Ectodermal cell (in vitro differentiated cells): Measurements from ENCODE around the gene KIAA1958.

Experiments
- H3K27ac ChIP-seq: 2 replicates; pipeline ENCODE4 v1.7.0; 2013; ENCODE audit warnings: mild to moderate bottlenecking, low read depth, low read length; ENCODE audit not compliant: insufficient read depth, poor library complexity, severe bottlenecking
- H3K27me3 ChIP-seq: 2 replicates; pipeline ENCODE4 v1.7.0; 2013; ENCODE audit warnings: mild to moderate bottlenecking, low read length; ENCODE audit not compliant: insufficient read depth, control insufficient read depth, poor library complexity, severe bottlenecking
- H3K36me3 ChIP-seq: one replicate; pipeline ENCODE4 v1.7.0; 2013; ENCODE audit warnings: low read length; ENCODE audit not compliant: control insufficient read depth, insufficient read depth
- H3K4me1 ChIP-seq: one replicate; pipeline ENCODE4 v1.7.0; 2013; ENCODE audit warnings: low read length; ENCODE audit not compliant: control insufficient read depth, insufficient read depth
- H3K4me3 ChIP-seq: 2 replicates; pipeline ENCODE4 v1.7.0; 2013; ENCODE audit warnings: low read depth, low read length, control low read depth; ENCODE audit not compliant: insufficient read depth
- H3K9me3 ChIP-seq: 2 replicates; pipeline ENCODE4 v1.7.0; 2013; ENCODE audit warnings: mild to moderate bottlenecking, low read length, moderate library complexity; ENCODE audit not compliant: control insufficient read depth
- WGBS, 2 experiments: methylation state at CpG; one replicate each; pipeline ENCODE4 v1.1.7; 2013; ENCODE audit warnings: missing lambda C conversion rate in 2 of 2; 5-methylcytosine and 5-hydroxymethylcytosine counted together

The KIAA1958 gene

DNA sequence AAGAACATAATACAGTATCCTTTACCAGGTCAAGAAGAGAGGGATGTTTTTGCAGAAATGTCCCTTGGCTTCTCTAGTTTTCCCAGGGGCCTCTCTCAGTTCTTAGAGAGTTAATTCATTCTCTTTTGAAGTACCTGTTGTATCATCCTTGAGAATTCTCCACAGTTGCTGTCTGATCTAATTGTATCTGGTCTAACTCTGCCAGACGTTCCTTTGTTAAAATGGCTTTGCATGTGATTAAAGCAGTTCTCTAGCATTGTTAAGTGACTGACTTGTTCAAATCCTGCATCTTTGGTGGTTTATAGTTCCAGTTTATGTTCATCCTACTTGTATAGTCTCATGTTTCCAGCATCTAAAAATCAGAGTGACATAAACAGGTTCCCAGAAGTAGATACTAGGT is 65.0 kb downstream of the KIAA1958 start:
- Histone ChIP-seq H3K27ac (no peak overlapping the region), H3K27me3 (no peaks in the 10 kb centered on the region), H3K4me1 (peaks cover 13% of the 10 kb centered on the region), H3K36me3 (no peaks in the 10 kb centered on the region), H3K9me3 (no peaks in the 10 kb centered on the region), H3K4me3 (no peak overlapping the region)
- WGBS, 2 experiments = 52 to 53% methylated on average over 1 of the region's 1 CpG

DNA sequence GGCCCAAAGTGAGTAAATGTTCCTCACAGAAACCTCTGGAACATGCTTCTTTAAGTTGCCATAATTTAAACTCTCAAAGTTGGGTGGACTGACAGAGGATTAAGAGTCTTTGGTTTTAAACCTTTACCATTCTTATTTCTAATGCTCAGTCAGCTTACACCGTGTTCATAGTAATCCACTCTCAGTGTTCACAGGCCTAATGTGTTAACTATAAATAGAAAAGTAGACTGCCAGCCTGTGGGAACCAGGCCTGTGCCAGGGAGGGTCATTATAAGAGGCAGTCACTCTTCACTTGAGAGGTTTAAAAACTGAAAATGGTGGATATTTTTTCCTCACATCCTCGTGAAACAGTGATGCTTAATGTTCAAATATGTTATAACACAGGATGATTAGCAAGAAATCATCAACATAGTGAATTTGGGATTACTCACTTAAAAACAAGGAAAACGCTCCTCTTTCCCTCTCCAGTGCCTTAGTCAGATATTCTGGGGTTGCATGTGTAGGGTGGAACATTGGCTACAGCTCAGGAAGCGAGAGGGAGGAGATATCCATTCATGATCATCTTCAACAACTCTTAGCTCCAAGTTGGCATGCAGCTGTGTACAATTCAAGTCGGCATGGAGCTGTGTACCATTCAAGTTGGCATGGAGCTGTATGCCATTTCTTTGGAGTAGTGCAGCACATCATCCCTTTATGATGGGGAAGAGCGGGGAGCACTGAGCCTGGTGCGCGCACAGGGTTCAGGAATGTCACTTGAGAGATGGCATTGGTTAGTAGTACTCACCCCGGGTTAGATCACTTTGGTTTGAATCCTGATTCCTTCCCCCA is 65.8 kb downstream of the KIAA1958 start:
- H3K4me3 ChIP-seq = no peak overlapping the region
- no peak overlapping the region for H3K27ac ChIP-seq
- H3K4me1 ChIP-seq = peaks cover 13% of the 10 kb centered on the region
- no peaks in the 10 kb centered on the region for H3K27me3 ChIP-seq
- no peaks in the 10 kb centered on the region for H3K9me3 ChIP-seq
- 92 to 94% methylated on average over 7 to 9 of the region's 9 CpGs for WGBS, 2 experiments
- no peaks in the 10 kb centered on the region for H3K36me3 ChIP-seq

DNA sequence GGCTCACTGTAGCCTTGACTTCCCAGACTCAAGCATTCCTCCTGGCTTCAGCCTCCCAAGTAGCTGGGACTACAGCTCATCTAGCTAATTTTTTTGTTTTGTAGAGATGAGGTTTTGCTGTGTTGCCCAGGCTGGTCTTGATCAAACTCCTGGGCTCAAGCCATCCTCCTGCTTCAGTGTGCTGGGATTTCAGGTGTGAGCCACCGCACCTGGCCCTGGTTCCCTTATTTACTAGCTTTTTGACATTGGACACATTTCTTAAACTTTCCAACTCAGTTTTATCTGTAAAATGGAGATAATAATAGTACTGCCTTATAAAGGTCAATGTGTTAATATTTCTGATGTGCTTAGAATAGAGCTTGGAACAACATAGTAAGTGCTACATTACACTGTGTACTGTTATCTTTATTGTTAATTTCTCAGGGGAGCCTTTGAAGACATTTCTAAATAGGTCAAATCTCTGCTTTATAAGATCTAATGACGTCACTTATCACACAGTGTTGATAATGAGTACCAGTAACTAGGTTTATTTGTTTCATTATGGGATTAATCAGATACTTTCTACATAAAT is 66.7 kb downstream of the KIAA1958 start:
- no peak overlapping the region for H3K27ac ChIP-seq
- WGBS, 2 experiments = 95 to 100% methylated on average over 1 to 2 of the region's 2 CpGs
- H3K36me3 ChIP-seq = no peaks in the 10 kb centered on the region
- no peak overlapping the region for H3K4me3 ChIP-seq
- peaks cover 13% of the 10 kb centered on the region for H3K4me1 ChIP-seq
- no peaks in the 10 kb centered on the region for H3K9me3 ChIP-seq
- no peaks in the 10 kb centered on the region for H3K27me3 ChIP-seq

DNA sequence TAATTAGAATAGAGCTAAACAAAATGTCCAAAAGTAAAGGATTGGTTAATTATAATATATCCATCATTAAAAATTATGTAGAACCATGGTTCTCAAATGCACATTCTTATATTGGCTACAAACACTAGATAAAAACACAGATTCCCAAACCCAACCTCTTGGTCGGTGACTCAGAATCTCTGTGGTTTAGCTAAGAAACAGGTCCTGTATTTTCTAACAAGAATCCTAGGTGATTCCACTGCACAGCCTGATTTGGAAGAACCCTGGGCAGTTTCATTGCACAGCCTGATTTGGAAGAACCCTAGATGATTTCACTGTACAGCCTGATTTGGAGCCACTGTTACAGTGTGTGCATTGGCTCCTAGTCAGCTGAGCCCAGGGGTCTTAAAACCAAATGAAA is 67.9 kb downstream of the KIAA1958 start:
- peaks cover 13% of the 10 kb centered on the region for H3K4me1 ChIP-seq
- H3K4me3 ChIP-seq = no peak overlapping the region
- no peaks in the 10 kb centered on the region for H3K27me3 ChIP-seq
- no peak overlapping the region for H3K27ac ChIP-seq
- 50 to 56% methylated on average over 1 of the region's 1 CpG for WGBS, 2 experiments
- no peaks in the 10 kb centered on the region for H3K36me3 ChIP-seq
- no peaks in the 10 kb centered on the region for H3K9me3 ChIP-seq

DNA sequence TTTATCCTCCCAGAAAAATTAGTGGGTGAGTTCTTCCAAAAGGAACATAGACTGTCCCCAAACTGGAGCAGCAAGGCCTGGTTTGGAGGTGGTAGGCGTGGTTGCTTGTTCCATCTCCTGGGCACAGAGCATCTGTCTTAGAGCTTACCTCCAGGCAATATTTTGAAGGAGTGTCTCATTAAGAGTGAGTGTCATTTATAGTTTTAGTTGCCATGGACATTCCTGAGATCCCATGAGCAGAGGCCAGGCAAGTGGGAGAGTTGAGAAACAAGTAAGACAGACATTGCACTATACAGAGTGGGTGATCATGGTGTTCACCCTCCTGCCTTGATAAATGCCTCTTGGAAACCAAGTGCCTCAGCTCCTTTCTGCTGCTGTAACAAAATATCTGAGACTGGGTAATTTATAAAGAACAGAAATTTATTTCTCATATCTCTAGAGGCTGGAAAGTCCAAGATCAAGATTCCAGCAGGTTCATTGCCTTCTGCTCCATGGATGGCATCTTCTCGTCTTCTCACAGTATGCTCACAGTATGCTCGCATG is 68.5 kb downstream of the KIAA1958 start:
- 94 to 97% methylated on average over 3 of the region's 3 CpGs for WGBS, 2 experiments
- H3K27ac ChIP-seq = no peak overlapping the region
- no peaks in the 10 kb centered on the region for H3K9me3 ChIP-seq
- peaks cover 13% of the 10 kb centered on the region for H3K4me1 ChIP-seq
- no peaks in the 10 kb centered on the region for H3K36me3 ChIP-seq
- no peak overlapping the region for H3K4me3 ChIP-seq
- no peaks in the 10 kb centered on the region for H3K27me3 ChIP-seq

DNA sequence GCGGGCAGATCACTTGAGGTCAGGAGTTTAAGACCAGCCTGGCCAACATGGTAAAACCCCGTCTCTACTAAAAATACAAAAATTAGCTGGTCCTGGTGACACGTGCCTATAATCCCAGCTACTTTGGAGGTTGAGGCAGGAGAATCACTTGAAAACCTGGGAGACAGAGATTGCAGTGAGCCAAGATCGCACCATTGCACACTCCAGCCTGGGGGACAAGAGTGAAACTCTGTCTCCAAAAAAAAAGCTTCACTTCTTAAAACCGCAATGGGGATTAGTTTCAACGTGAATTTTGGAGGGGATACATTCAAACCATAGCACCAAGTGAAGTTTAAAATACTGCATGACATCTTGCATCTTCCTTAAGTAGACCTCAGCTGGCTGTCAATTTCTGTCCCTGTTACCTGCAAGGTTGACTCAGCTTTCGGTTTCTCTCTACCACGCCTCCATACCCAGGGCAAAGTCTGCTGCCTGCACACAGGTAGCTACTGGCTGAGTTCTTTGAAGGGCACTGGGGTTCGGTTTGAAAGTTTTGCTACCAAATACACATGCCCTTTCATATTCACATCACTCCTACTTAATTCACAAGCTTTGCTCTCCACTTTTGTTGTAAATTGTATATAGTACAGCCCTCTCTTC is 69.3 kb downstream of the KIAA1958 start:
- Histone ChIP-seq H3K4me1 (peaks cover 10% of the 10 kb centered on the region), H3K27me3 (no peaks in the 10 kb centered on the region), H3K36me3 (no peaks in the 10 kb centered on the region), H3K9me3 (no peaks in the 10 kb centered on the region), H3K27ac (no peak overlapping the region), H3K4me3 (no peak overlapping the region)
- 93 to 97% methylated on average over 9 of the region's 9 CpGs for WGBS, 2 experiments

DNA sequence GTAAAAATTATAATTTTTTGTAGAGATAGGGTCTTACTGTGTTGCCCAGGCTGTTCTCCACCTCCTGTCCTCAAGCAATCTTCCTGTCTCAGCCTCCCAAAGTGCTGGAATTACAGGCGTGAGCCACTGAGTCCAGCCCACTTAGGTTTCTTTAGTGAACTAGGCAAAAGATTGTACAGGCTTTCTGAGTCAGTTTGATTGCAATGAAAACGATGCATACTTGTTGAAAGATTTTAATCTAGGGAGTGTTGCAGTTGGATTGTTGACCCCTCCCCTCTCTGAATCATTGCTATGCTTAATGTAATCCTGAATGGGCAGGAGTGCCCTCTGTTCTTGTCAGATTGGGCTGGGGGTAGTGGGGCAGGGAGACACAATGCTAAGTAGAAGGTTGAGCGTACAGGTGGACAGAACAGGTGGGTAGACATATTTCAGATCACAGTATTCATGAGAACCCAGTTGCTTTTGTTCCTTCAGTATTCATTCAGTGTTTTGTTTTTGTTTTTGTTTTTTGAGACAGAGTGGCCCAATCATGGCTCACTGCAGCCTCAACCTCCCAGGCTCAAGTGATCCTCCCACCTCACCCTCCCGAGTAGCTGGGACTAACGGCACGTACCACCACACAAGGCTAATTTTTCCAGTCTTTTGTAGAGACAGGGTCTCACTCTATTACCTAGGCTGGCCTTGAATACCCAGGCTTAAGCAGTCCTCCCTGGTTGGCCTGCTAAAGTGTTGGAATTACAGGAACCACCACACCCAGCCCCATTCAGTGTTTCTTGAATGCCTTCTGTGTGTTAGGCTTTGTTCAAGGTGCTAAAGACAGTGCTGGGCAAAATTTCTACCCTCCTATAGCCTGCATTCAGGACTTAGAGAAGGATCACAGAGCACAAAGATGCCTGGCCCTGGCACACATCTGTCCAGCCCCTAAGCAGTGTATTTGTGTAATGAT is 70.1 kb downstream of the KIAA1958 start:
- H3K27ac ChIP-seq = no peak overlapping the region
- 87 to 89% methylated on average over 6 of the region's 6 CpGs for WGBS, 2 experiments
- no peaks in the 10 kb centered on the region for H3K9me3 ChIP-seq

DNA sequence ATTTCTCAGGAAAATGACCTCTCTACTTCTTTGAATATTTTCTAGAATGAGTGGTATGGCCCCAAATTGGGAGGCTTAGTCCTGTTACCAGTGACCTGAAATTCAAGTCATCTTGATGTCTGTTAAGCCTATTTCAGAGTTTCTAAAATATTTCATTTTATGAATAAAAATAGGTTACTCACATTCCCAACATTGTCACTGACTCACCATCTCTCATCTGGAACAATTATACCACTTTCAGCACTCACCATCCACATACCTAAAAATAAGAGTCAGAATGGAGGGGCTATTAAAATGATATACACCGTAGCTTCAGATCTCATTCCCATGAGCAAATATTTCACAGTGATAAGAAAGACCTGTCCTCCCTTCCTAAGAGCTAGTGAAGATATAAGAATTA is 71.8 kb downstream of the KIAA1958 start:
- no CpG with 5 or more reads among the region's 1 CpG for WGBS, 2 experiments
- H3K36me3 ChIP-seq = no peaks in the 10 kb centered on the region
- no peak overlapping the region for H3K27ac ChIP-seq
- H3K4me1 ChIP-seq = no peaks in the 10 kb centered on the region
- no peak overlapping the region for H3K4me3 ChIP-seq
- H3K9me3 ChIP-seq = no peaks in the 10 kb centered on the region
- H3K27me3 ChIP-seq = no peaks in the 10 kb centered on the region

More for the DNA sequence above, 70.1 kb downstream of the KIAA1958 start:
- peaks cover 4% of the 10 kb centered on the region for H3K4me1 ChIP-seq
- no peak overlapping the region for H3K4me3 ChIP-seq
- H3K27me3 ChIP-seq = no peaks in the 10 kb centered on the region
- H3K36me3 ChIP-seq = no peaks in the 10 kb centered on the region

DNA sequence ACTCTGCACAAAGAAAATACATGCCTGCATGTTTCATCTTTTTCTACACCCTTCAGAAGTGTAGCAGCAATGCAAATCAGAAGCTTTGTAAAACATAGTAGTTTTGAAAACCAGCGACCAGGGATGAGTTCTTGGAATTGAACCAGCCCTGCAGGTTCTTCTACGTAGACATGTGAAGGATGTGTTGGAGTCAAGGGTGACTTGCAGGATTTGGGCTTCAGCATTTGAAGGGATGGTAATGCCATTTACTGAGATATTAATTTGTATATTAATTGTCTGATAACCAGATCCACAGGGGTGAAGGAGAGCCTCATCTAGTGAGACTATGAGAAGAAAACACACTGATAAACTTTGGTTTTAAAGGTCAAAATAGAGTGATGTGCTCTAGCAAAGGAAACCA is 72.4 kb downstream of the KIAA1958 start:
- Histone ChIP-seq H3K36me3 (no peaks in the 10 kb centered on the region), H3K4me1 (no peaks in the 10 kb centered on the region), H3K9me3 (no peaks in the 10 kb centered on the region), H3K4me3 (no peak overlapping the region), H3K27me3 (no peaks in the 10 kb centered on the region), H3K27ac (no peak overlapping the region)
- 94% methylated on average over 2 of the region's 2 CpGs for WGBS, 2 experiments
